ENCODE results near the gene USP8.

DNA sequence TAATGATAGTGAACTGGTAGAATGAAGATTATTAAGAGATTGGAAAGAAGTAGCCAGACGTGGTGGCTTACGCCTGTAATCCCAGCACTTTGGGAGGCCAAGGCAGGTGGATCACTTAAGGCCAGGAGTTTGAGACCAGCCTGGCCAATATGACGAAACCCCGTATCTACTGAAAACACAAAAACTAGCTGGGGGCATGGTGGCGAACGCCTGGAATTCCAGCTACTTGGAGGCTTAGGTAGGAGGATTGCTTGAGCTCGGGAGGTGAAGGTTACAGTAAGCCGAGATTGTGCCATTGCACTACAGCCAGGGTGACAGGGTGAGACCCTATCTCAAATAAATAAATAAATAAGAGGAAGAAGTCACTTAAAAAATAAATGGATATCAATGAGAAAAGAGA is 14.0 kb downstream of the USP8 start:
- TF ChIP-seq POLR2A (IDR thresholded peaks at IDR 0.05) (no peak), CTCF (IDR thresholded peaks at IDR 0.05) (no peak)

Measured in body of pancreas (tissue), 4 donors.